Measurements from ENCODE around the gene KRT15.
A peak's percentile ranks its signal among the peaks of the same experiment; 100 is the strongest.

Gene KRT15

DNA sequence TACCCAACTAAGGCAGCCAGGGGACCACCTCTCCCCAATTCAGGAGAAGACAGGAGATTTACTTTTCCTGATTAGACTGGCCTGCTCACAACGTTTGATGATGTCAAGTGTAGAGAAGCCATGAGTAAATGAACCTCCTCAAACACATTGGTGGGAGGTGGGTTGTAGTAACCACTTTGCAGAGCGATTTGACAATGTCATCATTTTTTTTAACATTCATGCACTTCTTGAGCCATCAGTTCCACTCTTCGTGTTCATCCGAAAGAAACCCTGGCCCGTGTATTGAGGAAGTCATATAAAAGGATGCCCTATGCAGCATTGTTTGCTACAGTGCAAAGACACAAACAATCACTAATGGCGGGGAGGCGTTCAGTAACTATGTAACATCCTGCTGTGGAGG is 14.9 kb upstream of the KRT15 start:
- peaks cover 16% of the 10 kb centered on the region for H3K27me3 ChIP-seq (ENCODE audit: control insufficient read depth, insufficient read depth, low read length)
- H3K4me3 ChIP-seq (ENCODE audit: low read length) = no peak overlapping the region
- H3K4me2 ChIP-seq (ENCODE audit: low read length) = no peak overlapping the region
- H3K9me3 ChIP-seq (replicated peaks; ENCODE audit: low read length) = no peaks in the 10 kb centered on the region
- no peaks in the 10 kb centered on the region for H3K36me3 ChIP-seq (ENCODE audit: insufficient read depth, low read length)
- no peak overlapping the region for H3K9ac ChIP-seq (ENCODE audit: low read depth, low read length)
- peaks cover 18% of the 10 kb centered on the region for H3K4me1 ChIP-seq (ENCODE audit: control insufficient read depth, insufficient read depth, low read length)

DNA sequence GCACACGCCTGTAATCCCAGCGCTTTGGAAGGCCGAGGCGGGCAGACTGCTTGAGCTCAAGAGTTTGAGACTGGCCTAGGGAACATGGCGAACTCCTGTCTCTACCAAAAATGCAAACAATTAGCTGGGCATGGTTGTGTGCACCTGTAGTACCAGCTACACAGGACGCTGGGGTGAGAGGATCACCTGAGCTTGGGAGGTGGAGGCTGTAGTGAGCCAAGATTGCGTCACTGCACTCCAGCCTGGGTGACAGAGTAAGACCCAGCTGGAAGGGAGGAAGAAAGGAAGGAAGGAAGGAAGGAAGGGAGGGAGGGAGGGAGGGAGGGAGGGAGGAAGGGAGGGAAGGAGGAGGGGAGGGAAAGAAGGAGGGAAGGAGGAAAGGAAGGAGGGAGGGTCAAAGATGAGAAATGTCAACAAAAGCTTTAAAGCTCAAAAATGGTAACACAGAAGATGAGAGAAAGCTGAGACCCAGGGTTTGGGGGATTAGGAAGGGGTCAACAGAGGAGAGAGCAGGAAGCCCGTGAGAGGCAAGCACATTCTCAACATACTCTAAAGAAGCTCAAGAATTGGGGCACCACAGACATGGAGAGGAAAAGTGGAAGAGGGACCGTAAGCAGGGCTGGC is 14.4 kb upstream of the KRT15 start:
- peaks cover 20% of the 10 kb centered on the region for H3K4me1 ChIP-seq (ENCODE audit: control insufficient read depth, insufficient read depth, low read length)
- no peak overlapping the region for H3K4me2 ChIP-seq (ENCODE audit: low read length)
- H3K4me3 ChIP-seq (ENCODE audit: low read length) = no peak overlapping the region
- H3K9ac ChIP-seq (ENCODE audit: low read depth, low read length) = no peak overlapping the region
- H3K27me3 ChIP-seq (ENCODE audit: control insufficient read depth, insufficient read depth, low read length) = peaks cover 21% of the 10 kb centered on the region
- no peaks in the 10 kb centered on the region for H3K36me3 ChIP-seq (ENCODE audit: insufficient read depth, low read length)
- H3K9me3 ChIP-seq (replicated peaks; ENCODE audit: low read length) = no peaks in the 10 kb centered on the region

DNA sequence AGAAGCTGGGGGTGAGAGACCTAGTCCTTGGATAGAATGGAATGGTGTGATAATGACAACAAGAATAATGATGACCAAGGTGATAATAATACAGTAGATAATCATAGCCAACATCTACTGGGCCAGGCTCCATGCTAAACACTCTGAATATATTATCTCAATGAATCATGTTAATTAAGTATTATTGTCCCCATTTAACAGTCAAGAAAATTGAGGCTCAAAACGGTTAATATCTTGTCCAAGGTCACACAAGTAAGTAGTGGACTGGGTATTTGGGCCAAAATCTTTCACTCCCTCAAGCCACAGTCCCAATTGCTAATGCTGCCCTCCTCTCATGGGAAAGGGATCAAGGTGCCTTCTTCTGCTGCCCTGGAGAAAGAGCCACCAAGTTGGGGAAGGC is 13.3 kb upstream of the KRT15 start:
- Histone ChIP-seq H3K9ac (ENCODE audit: low read depth, low read length) (no peak overlapping the region), H3K4me1 (ENCODE audit: control insufficient read depth, insufficient read depth, low read length) (peaks cover 28% of the 10 kb centered on the region), H3K9me3 (replicated peaks; ENCODE audit: low read length) (no peaks in the 10 kb centered on the region), H3K4me3 (ENCODE audit: low read length) (no peak overlapping the region), H3K27me3 (ENCODE audit: control insufficient read depth, insufficient read depth, low read length) (peaks cover 32% of the 10 kb centered on the region), H3K36me3 (ENCODE audit: insufficient read depth, low read length) (no peaks in the 10 kb centered on the region), H3K4me2 (ENCODE audit: low read length) (no peak overlapping the region)

DNA sequence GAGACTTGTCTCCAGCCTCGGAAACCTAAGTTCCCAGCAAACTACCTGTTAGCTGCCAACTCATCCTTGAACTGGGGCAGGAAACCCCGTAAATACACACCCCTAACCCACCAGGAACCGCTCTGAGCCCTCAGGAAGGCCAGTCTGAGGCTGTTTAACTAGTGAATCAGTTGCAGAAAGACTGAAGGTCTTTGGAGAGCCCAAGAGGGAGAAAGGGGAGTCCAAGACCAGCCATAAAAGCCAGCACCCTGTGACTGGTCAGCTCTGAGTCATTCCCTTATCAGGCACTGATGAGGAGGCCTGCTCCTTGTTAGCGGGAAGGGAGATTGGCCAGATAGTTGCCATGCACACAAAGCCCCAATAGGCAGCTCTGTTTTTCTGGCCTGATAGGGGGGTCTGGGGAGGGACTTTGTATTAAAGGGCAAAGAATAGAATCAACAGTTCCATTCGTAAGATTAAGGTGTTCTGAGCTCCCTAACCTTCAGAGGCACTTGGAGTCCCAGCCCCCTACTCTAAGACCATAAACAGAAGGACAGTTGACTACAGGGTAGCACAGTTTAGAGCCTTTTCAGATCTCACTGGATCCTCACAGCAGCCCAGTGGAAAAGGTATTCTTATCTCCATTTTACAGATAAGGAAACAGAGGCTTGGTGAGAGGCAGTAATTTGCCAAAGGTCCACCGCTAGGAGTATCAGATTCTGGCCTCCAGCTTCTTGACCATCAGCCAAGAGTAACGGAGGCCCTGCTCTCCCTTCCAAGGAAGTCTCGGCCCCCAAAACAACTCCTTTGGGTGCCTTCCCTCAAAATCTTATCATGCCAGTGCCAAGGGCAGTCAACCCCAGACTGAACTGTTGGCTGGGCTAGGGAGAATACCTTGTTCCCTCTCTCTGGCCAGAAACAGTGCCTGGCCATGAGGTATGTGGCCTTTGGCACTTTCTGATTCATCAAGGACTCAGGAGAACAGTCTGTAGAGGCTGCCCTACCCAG is 11.7 kb upstream of the KRT15 start:
- Histone ChIP-seq H3K4me2 (ENCODE audit: low read length) (peak overlapping the region; percentile 39), H3K9ac (ENCODE audit: low read depth, low read length) (no peak overlapping the region), H3K4me1 (ENCODE audit: control insufficient read depth, insufficient read depth, low read length) (peaks cover 28% of the 10 kb centered on the region), H3K9me3 (replicated peaks; ENCODE audit: low read length) (no peaks in the 10 kb centered on the region), H3K27me3 (ENCODE audit: control insufficient read depth, insufficient read depth, low read length) (peaks cover 25% of the 10 kb centered on the region), H3K36me3 (ENCODE audit: insufficient read depth, low read length) (no peaks in the 10 kb centered on the region), H3K4me3 (ENCODE audit: low read length) (no peak overlapping the region)

DNA sequence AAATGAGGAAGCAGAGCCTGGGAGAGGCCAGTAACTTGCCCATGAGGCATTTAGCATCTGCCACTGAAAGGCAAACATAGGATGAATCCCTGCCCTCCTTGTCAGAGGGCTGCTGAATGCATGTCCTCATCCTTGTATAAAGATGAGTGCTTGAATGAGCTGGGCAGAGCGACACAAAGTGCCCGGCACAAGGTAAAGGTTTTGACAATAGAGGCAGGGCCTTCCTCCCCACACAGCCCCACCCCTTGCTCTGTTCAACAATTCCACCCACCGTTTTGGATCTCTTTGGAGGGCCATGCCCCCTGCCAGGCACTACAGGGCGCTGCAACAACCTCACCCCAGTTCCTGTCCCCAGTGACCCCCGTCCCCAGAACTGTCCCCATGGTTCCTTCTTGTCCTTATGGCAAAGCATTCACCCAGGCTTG is 10.8 kb upstream of the KRT15 start:
- Histone ChIP-seq H3K9ac (ENCODE audit: low read depth, low read length) (no peak overlapping the region), H3K27me3 (ENCODE audit: control insufficient read depth, insufficient read depth, low read length) (peaks cover 19% of the 10 kb centered on the region), H3K4me2 (ENCODE audit: low read length) (peak overlapping the region; percentile 39), H3K4me1 (ENCODE audit: control insufficient read depth, insufficient read depth, low read length) (peaks cover 28% of the 10 kb centered on the region), H3K36me3 (ENCODE audit: insufficient read depth, low read length) (no peaks in the 10 kb centered on the region), H3K9me3 (replicated peaks; ENCODE audit: low read length) (no peaks in the 10 kb centered on the region), H3K4me3 (ENCODE audit: low read length) (no peak overlapping the region)

DNA sequence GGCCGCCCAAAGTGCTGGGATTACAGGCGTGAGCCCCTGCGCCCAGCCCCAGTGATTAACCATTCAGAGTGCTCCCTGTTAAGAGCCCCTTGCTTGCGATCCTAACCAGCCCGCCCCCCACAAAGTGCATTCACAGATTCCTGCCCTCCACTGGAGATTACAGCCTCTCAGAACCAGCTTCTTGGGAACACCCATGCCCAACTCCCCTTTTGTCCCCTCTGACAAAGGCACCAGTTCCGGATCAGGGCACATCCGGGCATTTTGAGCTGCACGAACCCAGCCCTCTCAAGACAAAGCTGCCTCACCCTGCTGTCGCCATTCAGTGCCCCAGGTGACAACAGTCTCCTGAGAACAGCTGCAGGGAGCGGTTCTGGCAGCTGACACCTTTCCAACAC is 10.3 kb upstream of the KRT15 start:
- Histone ChIP-seq H3K9ac (ENCODE audit: low read depth, low read length) (no peak overlapping the region), H3K27me3 (ENCODE audit: control insufficient read depth, insufficient read depth, low read length) (peaks cover 19% of the 10 kb centered on the region), H3K4me1 (ENCODE audit: control insufficient read depth, insufficient read depth, low read length) (peaks cover 29% of the 10 kb centered on the region), H3K9me3 (replicated peaks; ENCODE audit: low read length) (no peaks in the 10 kb centered on the region), H3K36me3 (ENCODE audit: insufficient read depth, low read length) (no peaks in the 10 kb centered on the region), H3K4me2 (ENCODE audit: low read length) (no peak overlapping the region), H3K4me3 (ENCODE audit: low read length) (no peak overlapping the region)

DNA sequence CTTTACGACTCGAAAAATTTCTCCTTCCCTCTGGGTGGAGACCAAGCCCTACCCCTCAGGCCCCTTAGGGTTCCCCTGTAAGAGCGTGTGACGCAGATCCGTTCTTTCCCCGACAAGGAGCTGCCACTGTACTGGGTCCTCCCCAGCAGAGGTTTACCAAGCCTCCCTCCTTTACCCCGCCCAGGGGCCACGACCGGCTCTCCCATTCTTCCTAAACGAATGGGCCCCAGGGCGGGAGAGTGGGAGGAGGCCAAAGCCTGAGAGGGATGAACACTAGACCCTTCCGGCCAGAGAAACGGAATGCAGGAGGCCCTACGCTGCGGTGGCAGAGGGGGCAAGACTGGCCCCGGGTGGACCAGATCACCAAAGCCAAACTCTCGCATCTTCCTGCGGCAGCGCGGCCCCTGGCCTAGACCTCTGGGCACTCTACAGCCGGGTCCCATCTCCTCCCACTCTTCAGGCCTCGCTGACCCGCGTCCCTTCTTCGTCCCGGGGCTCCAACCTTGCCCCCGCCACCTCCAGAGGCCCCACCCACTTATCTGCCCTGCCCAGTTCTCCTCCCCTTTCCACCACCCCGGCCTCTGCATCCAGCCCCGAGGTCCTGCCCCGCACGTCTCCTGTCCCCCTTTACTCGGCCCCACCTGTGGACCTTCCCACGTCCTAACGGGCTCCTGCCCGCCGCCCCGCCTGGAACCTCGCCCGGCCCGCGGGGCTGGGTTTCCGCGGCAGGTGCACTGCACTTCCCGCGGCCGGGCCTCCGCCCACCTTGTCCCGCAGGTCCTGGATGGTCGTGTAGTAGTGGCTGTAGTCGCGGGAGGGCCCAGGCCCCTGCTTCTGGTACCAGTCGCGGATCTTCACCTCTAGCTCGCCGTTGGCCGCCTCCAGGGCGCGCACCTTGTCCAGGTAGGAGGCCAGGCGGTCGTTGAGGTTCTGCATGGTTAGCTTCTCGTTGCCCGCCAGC is 8.7 kb upstream of the KRT15 start:
- peak overlapping the region; percentile 19 for H3K9ac ChIP-seq (ENCODE audit: low read depth, low read length)
- H3K27me3 ChIP-seq (ENCODE audit: control insufficient read depth, insufficient read depth, low read length) = peaks cover 19% of the 10 kb centered on the region

DNA sequence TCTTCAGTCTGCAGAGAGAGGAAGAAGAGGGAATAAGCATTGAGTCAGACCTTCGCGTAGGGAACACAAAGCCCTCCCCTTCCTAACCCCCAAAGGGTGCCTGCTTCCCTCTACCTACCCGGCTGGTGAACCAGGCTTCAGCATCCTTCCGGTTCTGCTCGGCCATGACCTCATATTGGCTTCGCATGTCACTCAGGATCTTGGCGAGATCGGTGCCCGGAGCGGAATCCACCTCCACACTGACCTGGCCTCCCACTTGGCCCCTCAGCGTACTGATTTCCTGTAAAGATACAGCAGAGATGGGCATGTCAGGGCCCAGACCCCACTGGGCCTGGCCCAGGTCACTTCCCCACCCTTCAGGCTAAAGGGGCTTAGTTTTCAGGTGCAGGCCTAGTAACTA is 5.6 kb upstream of the KRT15 start:
- Histone ChIP-seq H3K9ac (ENCODE audit: low read depth, low read length) (no peak overlapping the region), H3K27me3 (ENCODE audit: control insufficient read depth, insufficient read depth, low read length) (peaks cover 19% of the 10 kb centered on the region), H3K4me2 (ENCODE audit: low read length) (no peak overlapping the region), H3K4me3 (ENCODE audit: low read length) (no peak overlapping the region), H3K4me1 (ENCODE audit: control insufficient read depth, insufficient read depth, low read length) (peaks cover 43% of the 10 kb centered on the region), H3K9me3 (replicated peaks; ENCODE audit: low read length) (no peaks in the 10 kb centered on the region), H3K36me3 (ENCODE audit: insufficient read depth, low read length) (no peaks in the 10 kb centered on the region)

More for the DNA sequence above, 8.7 kb upstream of the KRT15 start:
- peak overlapping the region; percentile 77 for H3K4me2 ChIP-seq (ENCODE audit: low read length)
- peaks cover 43% of the 10 kb centered on the region for H3K4me1 ChIP-seq (ENCODE audit: control insufficient read depth, insufficient read depth, low read length)
- H3K9me3 ChIP-seq (replicated peaks; ENCODE audit: low read length) = no peaks in the 10 kb centered on the region
- no peaks in the 10 kb centered on the region for H3K36me3 ChIP-seq (ENCODE audit: insufficient read depth, low read length)
- peak overlapping the region; percentile 58 for H3K4me3 ChIP-seq (ENCODE audit: low read length)

DNA sequence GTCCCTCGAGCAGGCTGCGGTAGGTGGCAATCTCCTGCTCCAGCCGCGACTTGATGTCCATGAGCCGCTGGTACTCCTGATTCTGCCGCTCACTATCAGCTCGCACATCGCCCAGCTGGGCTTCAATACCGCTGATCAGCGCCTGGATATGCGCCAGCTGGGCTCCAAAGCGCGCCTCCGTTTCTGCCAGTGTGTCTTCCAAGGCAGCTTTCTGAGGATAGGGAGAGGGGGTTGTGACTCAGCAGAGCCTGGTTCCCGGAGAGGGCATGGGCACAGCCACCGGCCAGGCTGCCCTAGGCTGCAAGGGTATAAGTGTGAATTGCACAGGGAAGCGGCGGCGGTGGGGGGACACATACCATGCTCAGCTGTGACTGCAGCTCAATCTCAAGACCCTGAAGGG is 5.1 kb upstream of the KRT15 start:
- peaks cover 43% of the 10 kb centered on the region for H3K4me1 ChIP-seq (ENCODE audit: control insufficient read depth, insufficient read depth, low read length)
- H3K9ac ChIP-seq (ENCODE audit: low read depth, low read length) = no peak overlapping the region
- no peak overlapping the region for H3K4me2 ChIP-seq (ENCODE audit: low read length)
- H3K4me3 ChIP-seq (ENCODE audit: low read length) = no peak overlapping the region
- H3K36me3 ChIP-seq (ENCODE audit: insufficient read depth, low read length) = no peaks in the 10 kb centered on the region
- H3K27me3 ChIP-seq (ENCODE audit: control insufficient read depth, insufficient read depth, low read length) = peaks cover 19% of the 10 kb centered on the region
- H3K9me3 ChIP-seq (replicated peaks; ENCODE audit: low read length) = no peaks in the 10 kb centered on the region

DNA sequence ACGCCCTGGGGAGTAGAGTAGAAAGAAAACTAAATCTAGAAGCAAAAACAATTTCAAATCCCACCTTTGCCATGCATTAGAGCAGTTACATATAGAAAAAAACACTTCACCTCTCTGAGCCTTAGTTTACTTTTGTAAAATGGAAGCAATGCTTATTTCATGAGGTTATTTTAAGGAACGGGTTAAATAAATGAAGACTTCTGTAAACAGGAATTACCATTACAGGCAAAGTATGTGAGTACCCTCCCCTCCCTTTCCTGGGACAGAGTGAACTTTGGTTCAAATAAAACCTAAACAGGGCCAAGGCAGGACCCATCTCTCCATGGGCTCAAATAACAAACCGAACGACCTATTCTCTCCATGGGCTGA is 4.5 kb upstream of the KRT15 start:
- Histone ChIP-seq H3K9me3 (replicated peaks; ENCODE audit: low read length) (no peaks in the 10 kb centered on the region), H3K27me3 (ENCODE audit: control insufficient read depth, insufficient read depth, low read length) (peaks cover 15% of the 10 kb centered on the region), H3K4me3 (ENCODE audit: low read length) (no peak overlapping the region), H3K4me2 (ENCODE audit: low read length) (no peak overlapping the region), H3K36me3 (ENCODE audit: insufficient read depth, low read length) (no peaks in the 10 kb centered on the region), H3K4me1 (ENCODE audit: control insufficient read depth, insufficient read depth, low read length) (peaks cover 41% of the 10 kb centered on the region), H3K9ac (ENCODE audit: low read depth, low read length) (no peak overlapping the region)
